Measurements from ENCODE around the gene SUPT3H.

DNA sequence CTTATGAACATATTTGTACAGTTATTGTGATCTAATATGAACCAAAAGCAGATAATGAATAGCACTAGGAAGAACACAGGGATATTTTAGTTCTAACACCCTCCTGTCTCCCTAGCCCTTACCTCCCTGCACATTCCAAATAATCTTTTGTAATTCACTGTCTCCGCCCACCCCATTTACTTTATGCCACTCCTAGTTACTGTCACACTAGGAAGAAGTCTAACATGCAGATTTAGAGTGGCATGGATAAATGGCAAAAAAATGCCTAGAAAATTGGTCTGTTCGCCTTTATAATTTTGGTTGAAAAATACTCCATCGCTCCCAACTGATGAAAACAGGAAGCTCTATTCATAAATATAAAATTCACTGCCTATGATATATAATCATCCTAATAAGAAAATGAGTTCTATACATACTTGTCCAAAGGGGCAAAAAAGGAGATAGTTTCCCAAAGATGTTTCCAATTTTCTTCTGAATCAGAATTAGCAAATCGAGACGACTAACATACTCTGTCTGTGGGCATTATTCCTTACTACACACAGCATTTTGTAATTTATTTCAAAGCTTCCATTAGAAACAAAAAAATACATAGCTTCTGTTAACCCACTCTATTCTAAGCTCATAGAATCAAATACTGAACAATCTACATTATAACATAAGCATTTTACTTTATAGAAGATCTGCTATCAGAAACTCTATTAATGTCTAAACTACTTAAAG lies 50.9 kb downstream of the SUPT3H start:
- TF ChIP-seq, protein P1, sequence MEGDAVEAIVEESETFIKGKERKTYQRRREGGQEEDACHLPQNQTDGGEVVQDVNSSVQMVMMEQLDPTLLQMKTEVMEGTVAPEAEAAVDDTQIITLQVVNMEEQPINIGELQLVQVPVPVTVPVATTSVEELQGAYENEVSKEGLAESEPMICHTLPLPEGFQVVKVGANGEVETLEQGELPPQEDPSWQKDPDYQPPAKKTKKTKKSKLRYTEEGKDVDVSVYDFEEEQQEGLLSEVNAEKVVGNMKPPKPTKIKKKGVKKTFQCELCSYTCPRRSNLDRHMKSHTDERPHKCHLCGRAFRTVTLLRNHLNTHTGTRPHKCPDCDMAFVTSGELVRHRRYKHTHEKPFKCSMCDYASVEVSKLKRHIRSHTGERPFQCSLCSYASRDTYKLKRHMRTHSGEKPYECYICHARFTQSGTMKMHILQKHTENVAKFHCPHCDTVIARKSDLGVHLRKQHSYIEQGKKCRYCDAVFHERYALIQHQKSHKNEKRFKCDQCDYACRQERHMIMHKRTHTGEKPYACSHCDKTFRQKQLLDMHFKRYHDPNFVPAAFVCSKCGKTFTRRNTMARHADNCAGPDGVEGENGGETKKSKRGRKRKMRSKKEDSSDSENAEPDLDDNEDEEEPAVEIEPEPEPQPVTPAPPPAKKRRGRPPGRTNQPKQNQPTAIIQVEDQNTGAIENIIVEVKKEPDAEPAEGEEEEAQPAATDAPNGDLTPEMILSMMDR (IDR thresholded peaks at IDR 0.05), result no peak
- TF ChIP-seq POLR2A (IDR thresholded peaks at IDR 0.05) (no peak), POLR2AphosphoS5 (IDR thresholded peaks at IDR 0.05) (no peak)

Data from breast epithelium (tissue), 3 donors.